GM18499 (cell line): ENCODE results near the gene TMEM151B.
"Not testable (repeated sequence)": the region's sequence is repeated elsewhere in the genome, so short reads cannot be mapped to it uniquely, and the experiment has no call there.

Experiments
- ATAC-seq: cut with Tn5 transposase; IDR thresholded peaks from one replicate; pipeline ENCODE4 v1.9.1; 2021; ENCODE audit warnings: moderate number of reproducible peaks; ENCODE audit not compliant: insufficient read depth, unreplicated experiment

The TMEM151B gene

DNA sequence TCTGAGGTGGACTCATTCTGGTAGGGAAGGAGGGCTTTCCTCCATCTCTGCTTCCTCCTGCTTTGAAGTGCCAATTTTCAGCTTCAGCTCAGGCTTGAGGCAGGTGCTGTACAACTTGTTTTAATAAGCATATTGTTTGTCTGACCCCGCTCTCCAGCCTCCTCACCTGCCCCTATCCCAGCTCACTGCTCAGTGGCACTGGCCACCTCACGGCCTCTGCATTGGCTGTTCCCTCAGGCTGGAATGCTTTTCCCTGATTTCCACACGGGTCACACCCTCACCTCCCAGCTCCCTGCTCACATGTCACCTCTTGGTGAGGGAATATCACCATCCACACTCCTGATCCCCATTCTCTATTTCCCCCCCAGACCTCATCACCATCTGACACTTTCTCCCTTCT is 28.6 kb downstream of the TMEM151B start:
- ATAC-seq: no peak

DNA sequence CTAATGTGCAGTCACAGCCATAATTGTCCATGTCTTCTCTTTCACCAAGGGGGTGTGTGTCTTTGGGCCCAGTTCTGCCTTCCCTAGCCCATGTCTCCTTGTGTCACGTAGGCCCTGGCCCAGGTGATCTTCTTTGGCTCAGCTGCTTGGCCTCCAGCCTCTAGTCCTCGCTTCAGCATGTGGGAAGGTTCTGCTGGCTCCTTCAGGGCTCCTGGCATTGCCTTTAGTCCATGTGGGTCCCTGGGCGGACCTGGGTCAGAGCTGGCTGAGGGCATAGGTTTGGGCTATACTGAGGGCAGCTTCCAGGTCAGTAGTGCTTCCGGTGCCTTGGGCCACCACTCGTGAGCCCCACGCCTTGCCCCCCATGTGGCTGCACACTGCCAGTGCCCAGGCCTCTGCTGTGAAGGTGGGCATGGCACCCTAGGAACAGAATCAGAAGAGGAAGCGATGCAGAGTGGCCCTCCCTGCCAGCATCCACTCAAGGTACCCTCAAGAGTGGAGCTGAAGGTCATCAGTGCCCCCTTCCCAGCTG is 30.1 kb downstream of the TMEM151B start:
- ATAC-seq: no peak

DNA sequence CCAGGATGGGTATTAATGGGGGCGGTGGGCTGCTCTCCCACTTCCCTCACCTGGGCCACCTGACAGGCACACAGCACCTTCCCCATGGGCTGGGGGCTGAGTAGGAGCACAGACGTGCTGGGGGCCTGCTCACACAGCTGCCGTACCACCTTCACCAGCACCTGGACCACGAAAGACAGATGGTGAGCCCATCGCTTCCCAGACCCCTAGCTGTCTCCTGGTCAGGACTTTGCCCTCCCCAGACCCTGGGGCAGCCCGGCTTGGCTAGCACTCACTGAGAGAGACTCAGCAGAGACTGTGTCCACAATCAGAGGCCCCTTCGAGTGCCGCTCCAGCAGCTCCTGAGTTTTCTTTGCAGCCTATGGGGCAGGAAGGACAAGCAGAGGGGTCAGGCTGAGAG is 30.9 kb downstream of the TMEM151B start:
- ATAC-seq: no peak

DNA sequence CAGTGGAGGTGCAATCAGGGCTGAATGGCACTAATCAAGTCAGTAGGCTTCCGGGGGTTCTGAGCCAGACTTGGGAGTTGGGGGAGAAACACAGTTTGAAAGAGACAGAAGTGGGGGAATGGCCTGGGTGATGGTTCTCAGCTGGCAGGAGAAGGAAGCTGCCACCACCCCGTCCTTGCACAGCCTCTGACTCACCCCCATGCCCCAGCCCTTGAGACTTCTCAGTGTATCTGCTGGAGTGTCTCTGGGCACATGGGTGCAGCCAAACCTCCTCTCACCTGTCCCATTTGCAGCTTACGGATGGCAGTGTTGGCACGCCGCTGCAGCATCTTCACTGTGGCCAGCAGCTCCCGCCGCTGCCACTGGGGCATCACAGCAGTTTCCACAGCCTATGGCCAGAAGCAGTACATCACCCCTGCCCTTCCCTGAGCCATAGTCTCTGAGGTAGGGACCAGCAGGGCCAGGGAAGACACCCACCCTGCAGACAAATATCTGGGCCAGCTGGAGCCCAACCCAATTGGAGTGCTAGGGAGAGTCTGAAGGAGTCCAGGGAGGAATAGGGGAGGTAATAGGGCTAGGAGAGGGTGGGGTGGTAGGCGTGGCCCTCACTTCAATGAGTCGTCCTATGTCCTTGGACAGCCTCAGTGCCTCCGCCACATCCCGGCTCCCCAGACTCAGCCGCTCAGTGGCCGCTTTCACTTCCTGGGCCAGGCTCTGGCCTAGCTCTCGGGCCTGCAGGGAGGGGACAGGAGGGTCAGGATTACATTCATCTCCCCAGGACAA is 31.7 kb downstream of the TMEM151B start:
- no peak for ATAC-seq

DNA sequence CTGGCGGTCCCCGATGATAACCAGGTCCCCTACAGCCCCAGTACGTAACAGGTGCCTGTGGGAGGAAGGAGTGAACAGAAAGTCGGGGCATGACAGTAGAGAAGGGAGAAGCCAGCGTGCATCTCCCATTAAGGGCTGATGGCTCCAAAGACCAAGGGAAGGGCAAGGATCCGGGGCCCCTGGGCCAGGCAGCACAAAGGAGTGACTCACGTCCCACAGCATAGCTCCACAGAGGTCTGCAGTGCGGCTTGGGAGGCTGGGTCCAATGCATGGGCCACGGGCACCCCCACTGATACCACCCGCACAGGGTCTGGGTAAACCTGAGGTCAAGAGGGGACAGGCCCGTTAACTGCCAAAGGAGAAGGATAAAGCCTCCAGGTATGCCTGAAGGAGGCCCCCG is 32.6 kb downstream of the TMEM151B start:
- ATAC-seq: no peak

DNA sequence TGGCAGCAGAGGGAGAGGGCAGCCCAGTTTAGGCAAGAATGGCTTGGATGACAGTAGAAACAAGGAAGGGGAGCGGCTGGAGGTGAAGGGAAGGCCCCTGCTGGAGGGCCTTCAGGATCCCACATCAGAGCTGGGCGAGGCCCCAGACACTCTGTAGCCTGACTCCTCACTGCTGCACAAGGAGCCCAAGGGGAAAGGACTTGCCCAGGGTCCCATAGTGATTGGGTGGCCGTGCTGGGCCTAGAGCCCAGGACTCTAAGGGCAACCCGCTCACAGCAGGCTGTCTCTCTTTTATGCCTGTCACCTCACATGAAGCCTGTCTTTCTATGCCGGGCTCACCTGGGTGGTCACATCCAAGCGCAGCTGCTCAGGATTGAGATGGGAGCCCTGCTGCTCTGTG is 33.6 kb downstream of the TMEM151B start:
- no peak for ATAC-seq

DNA sequence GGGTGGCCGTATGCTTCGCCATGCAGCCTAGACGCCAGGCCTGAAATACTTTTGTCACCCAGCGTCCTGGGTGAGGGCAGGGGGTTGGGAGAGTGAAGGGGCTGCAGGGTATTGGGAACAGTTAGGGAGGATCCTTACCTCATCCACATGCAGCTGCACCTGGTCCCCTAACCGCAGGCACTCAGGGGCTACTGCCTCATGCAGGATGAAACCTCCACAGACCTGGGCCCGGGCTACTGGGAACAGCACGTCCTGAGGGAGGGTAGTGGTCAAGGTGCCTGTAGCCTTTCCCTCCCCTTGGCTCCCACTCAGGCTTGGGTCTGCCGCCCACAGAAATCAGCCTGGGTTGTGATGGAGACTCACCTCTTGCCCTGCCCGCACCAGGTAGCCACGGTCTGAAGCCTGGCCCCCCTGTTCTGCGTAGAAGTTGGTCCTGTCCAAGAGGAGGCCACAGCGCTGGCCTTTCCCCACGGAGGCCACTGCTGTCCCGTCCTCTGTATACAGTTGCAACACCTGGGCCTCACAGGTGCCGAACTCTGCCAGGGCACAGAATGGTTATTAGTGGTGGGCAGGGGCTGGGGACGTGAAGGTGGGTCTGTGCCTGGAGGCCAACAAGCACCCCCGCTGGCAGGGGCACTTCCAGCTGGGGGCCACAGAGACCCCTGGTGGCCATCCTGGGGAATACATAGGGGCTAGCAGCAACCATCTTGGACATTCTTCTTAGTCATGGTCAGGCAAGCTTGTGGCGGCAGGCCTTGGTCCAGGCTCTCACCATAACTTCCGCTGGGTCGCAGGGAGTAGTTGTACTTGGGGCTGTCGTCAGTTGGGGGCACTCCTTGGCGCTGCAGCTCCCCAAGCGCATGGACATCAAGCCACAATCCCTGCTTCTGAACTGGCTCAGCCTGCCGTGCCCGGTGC is 34.3 kb downstream of the TMEM151B start:
- ATAC-seq: no peak

DNA sequence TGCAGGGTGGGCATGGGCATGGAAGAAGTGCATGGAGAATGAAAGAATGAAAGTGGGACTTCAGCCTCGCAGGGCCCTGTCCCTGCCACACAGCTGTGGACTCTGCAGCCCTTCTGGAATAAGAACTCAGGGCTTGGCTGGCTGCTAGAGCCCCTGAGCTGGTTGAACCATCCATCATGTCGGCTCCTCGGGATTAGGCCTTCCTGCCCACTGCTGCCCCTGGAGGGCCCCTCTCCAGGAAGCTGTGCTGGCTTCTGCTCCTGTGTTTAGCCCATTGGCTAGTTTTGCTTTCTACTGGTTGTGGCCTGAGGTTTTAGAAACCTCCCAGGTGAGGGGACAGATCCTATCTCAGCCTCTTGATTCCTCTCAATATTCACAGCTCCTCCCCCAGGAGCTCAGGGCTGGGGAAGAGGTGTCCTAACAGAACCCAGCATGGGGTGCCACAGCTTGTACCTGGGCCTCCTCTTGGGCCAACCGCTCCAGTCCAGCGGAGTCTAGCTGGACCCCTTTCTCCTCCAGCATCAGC is 35.0 kb downstream of the TMEM151B start:
- no peak for ATAC-seq

DNA sequence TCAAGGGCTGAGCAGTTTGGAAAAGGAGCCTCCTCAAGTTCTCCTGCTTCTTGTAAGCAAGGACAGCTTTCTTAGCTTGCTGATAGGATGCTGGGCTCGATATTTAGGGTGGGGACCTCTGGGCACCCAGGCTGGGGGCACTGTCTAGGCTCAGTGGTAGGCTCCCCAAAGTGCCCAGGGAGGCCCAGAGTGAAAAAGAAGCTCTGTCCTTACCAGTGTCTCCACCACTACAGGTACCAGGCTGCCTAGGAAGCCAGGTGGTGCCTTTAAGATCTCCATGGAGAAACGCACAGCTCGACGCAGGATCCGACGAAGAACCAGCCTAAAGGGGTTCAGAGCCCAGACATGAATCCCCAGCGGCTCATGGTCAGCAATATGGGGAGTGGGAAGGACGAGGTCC is 36.5 kb downstream of the TMEM151B start:
- ATAC-seq: no peak

DNA sequence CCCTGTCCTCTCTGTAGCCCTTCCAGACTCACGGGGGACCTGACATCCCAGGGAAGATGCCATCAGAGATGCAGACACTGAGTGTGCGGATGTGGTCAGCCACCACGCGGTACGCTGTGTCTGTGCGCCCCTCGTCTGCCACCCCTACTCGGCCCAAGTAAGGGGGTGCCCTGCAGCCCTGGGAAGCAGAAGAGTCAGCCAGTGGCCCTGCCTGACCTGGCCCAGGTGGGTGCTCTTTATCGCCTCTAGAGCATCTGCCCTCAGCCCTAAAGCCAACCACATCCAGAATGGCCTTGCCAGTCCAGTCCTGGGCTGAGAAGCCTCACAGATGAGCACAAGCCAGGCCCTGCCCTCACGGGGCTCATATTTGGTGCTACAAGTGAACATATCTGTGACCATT is 37.0 kb downstream of the TMEM151B start:
- ATAC-seq: no peak

DNA sequence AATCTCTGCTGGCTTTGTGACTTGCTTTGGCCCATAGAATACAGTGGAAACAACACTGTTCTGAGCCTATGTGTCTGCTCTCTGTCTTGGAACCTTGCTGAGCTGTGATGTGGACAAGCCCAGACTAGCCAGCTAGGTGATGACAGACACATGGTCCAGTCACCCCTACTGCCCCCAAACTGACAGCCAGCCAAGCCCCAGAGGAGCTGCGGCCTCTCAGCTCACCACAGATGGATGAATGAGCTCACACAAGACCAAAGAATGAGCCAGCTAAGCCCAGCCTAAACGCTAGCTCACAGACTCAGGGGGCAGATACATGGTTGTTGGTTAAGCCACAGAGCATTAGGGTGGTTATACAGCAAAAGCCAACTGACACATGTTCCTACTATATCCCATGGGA is 38.8 kb downstream of the TMEM151B start:
- no peak for ATAC-seq

DNA sequence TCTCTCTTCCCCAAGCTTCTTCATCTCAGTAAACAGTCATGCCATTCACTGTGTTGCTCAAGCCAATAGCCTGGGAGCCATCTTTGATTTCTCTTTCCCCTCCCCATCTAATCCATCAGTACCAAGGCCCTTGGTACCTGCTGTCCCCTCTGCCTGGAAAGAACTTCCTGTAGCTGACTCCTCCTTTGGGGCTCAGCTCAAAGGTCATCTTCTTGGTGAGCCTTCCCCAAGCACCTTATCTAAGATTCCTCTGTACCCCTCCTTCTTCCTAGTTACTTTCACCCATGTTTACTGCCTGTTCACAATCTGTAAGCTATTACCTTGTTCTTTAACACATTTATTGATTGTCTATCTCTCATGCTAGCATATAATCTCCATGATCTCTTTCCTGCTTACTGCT is 39.4 kb downstream of the TMEM151B start:
- no peak for ATAC-seq

DNA sequence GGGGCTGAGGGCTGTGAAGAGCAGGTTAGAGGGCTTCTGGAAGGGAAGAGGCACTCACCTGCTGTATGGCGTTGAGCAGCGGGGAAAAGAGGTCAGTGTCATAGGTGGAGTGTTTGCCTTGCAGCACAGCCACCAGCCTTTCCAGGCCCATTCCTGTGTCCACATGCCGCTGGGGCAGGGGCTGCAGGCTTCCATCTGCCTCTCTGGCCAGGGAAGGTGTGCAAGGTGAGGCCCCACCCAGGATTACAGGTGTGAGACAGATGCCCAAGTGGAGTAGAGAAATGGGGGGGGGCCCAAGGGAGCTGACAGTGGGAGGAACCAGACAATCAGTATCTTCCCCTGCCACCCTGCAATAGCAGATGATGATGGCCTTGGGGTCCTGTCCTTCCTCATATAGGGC is 40.0 kb downstream of the TMEM151B start:
- ATAC-seq: no peak

DNA sequence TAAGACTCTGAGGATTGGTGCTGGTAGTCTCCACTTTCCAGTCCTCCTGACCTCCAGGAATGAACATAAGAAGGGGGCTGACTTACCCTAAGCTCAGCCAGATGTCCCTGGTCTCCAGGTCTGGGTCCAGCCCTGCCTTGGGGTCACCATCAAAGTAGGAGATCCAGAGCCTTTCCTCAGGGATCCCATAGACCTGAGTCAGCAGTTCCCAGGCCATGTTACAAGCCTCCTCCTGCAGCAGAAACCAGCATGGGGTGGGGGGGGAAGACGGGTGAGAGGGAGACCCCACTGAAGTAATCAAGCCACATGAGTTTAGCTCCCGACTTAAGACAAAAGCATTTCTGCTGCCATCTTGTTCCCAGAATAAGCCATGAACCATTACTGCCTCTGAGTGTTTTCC is 41.1 kb downstream of the TMEM151B start:
- ATAC-seq: no peak

DNA sequence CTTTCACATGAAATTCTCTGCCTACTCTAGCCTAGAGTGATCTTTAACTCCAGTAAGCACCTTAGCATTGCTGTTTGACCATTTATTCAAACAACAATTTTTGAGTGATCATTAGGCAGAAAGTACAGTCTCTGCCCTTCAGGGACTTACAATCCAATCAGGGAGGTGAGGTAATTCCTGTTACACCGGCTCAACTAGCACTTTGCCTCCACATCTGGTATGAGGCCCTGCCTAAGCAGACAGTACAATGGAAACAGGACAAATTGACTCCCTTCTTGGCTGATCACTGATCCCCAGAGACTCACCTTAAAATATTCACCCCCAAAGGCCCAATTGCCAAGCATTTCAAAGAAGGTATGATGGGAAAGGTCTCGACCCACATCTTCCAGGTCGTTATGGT is 41.5 kb downstream of the TMEM151B start:
- ATAC-seq: no peak

DNA sequence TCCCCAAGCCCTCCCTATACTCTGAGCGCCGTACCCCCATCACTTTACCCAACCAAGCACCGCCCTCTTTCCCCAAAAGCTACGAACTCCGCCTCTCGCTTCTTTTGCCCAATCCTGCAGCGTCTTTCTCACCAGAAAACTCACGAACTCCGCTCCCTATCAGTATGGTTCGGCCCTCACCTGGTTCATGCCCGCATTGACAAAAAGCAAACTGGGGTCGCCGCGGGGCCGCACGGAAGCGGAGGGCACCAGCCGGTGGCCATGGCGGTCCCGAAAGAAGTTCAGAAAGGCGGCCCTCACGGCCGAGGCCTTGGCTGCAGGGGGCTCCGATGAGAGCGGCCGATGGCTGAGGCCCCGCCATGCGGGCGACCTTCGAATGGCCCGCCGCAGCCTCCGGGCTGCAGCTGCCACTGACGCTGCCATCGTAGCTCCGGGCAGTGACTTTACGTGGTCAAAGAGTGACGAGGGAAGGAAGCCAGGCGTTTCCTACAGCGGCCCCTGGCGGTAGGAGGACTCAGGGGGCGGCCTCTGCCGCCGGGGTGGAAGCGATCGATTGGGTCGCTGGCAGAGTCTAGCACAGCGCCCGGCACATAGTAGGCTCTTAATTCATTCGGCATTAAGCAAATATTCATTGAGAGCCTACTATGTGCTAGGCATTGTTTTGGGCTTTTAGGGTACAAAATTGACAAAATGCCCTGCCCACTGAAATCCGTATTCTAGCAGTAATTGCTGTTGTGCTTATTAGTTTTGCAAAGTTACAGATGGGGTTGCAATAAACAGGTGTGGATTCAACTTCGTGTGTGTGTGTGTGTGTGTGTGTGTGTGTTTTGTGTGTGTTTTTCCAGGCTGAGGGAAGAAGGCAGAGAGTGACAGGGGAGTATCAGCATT is 42.9 kb downstream of the TMEM151B start, which contains the start of gene AARS2:
Gene AARS2 (minus strand): TSS at position 447 of the 888 bp plus-strand sequence. CDS start 24 bp downstream, at position 423.
- ATAC-seq: peak; percentile 66

DNA sequence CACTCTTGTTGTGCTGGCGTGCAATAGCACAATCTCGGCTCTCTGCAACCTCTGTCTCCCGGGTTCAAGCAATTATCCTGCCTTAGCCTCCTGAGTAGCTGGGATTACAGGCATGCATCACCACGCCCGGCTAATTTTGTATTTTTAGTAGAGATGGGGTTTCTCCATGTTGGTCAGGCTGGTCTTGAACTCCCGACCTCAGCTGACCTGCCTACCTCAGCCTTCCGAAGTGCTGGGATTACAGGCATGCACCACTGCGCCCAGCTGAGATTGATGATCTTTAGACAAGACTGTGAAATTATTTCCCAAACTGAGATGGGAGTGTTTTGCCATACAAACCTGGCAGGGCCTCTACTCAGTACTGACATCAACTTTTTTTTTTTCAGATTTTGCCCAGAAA is 44.4 kb downstream of the TMEM151B start:
- ATAC-seq: not testable (repeated sequence)

DNA sequence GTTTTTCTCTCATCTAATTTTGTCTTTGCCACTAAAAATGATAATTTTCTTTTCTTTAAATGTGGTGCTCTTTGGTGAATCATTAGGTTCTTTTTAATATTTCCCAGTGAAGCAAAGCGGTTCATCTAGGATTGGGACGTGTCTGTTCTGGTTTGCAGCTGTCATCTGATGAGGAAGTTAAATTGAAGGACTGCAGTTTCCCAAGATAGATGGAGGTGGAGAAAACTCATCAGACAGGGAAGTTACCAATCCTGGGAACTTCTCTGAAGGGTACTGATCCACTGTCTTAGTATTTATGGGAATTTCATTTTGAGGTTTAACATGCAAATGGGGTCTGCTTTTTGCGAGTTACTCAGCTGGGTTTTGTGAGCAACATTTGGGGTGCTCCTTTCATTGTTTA is 45.3 kb downstream of the TMEM151B start:
- ATAC-seq: no peak

DNA sequence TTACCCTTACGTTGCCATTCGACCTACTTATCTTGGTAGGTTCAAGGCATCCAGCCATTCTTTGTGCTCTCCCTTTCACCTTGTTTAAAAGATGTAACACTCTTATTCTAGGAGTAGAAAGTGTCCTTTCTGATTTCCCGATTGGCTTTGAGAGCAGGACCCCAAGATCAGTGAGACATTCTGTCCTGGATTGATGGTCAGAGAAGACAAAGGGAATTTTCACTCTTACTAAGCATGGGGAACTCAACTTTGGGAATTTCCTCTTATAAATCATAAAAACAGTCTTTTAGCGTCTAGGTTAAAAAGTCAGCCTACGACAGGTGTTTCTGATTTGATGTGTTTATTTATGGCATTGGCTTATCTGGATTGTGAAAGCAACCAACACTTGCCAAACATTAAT is 45.7 kb downstream of the TMEM151B start:
- ATAC-seq: no peak

DNA sequence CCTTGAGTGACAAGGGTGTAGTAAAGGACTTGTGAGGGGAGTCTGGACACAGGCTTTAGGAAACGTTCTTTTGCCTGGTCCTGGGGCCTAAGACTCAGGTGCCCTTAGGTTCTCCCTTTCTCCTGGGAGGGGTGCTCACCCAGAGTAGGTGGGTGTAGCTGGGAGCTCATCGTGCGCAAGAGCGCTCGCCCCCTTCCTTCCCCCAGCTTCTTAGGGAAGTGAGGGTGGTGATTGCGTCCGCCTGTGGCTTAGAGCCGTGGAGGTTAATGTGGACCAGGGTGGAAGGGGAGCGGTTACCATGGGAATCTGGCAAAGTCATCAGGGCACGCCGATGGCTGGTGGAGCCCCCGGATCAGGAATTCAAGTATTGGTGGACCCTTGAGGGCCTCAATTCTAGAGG is 46.2 kb downstream of the TMEM151B start:
- ATAC-seq: no peak
